Activated naive CD8-positive, alpha-beta T cell (primary cell): ENCODE data around the gene AQP2.

Experiments
- H3K27ac Mint-ChIP-seq: one replicate; pipeline ENCODE4 v1.8.0; 2021; ENCODE audit warnings: mixed read lengths
- H3K27me3 Mint-ChIP-seq: one replicate; pipeline ENCODE4 v1.8.0; 2021; ENCODE audit warnings: mixed read lengths
- H3K36me3 Mint-ChIP-seq: one replicate; pipeline ENCODE4 v1.8.0; 2021; ENCODE audit warnings: mixed read lengths
- H3K4me1 Mint-ChIP-seq: one replicate; pipeline ENCODE4 v1.8.0; 2021; ENCODE audit warnings: low read depth, mixed read lengths
- H3K4me3 Mint-ChIP-seq: one replicate; pipeline ENCODE4 v1.8.0; 2021; ENCODE audit warnings: mild to moderate bottlenecking, mixed read lengths
- H3K9me3 Mint-ChIP-seq: one replicate; pipeline ENCODE4 v1.8.0; 2021; ENCODE audit warnings: low read depth, mixed read lengths

AQP2 gene

GRCh38 chr12:49912345-49913255 is 37.9 kb upstream of the AQP2 start:
- Mint-ChIP-seq H3K36me3 (no peaks in the 10 kb centered on the region), H3K4me3 (no peak overlapping the region), H3K4me1 (no peaks in the 10 kb centered on the region), H3K27me3 (no peaks in the 10 kb centered on the region), H3K9me3 (no peaks in the 10 kb centered on the region), H3K27ac (no peak overlapping the region)

GRCh38 chr12:49916129-49916919 is 34.2 kb upstream of the AQP2 start:
- Mint-ChIP-seq H3K4me1 (no peaks in the 10 kb centered on the region), H3K27ac (no peak overlapping the region), H3K27me3 (no peaks in the 10 kb centered on the region), H3K9me3 (no peaks in the 10 kb centered on the region), H3K36me3 (no peaks in the 10 kb centered on the region), H3K4me3 (no peak overlapping the region)

- H3K27me3 Mint-ChIP-seq: no peaks in the 10 kb centered on the region
- H3K9me3 Mint-ChIP-seq: no peaks in the 10 kb centered on the region
- H3K4me3 Mint-ChIP-seq: no peak overlapping the region
- no peaks in the 10 kb centered on the region for H3K4me1 Mint-ChIP-seq
- H3K36me3 Mint-ChIP-seq: no peaks in the 10 kb centered on the region
- H3K27ac Mint-ChIP-seq: no peak overlapping the region
Observed at GRCh38 chr12:49917166-49917787, 33.3 kb upstream of the AQP2 start.

- H3K27ac Mint-ChIP-seq: no peak overlapping the region
- H3K36me3 Mint-ChIP-seq: no peaks in the 10 kb centered on the region
- H3K27me3 Mint-ChIP-seq: no peaks in the 10 kb centered on the region
- no peaks in the 10 kb centered on the region for H3K9me3 Mint-ChIP-seq
- H3K4me3 Mint-ChIP-seq: no peak overlapping the region
- no peaks in the 10 kb centered on the region for H3K4me1 Mint-ChIP-seq
Observed at GRCh38 chr12:49917788-49918173, 32.8 kb upstream of the AQP2 start.

GRCh38 chr12:49920241-49920914 is 30.2 kb upstream of the AQP2 start:
- no peak overlapping the region for H3K27ac Mint-ChIP-seq
- no peak overlapping the region for H3K4me3 Mint-ChIP-seq
- H3K9me3 Mint-ChIP-seq: no peaks in the 10 kb centered on the region
- no peaks in the 10 kb centered on the region for H3K36me3 Mint-ChIP-seq
- H3K4me1 Mint-ChIP-seq: no peaks in the 10 kb centered on the region
- no peaks in the 10 kb centered on the region for H3K27me3 Mint-ChIP-seq

- Mint-ChIP-seq H3K27ac (no peak overlapping the region), H3K4me3 (no peak overlapping the region), H3K27me3 (no peaks in the 10 kb centered on the region), H3K4me1 (no peaks in the 10 kb centered on the region), H3K36me3 (no peaks in the 10 kb centered on the region), H3K9me3 (no peaks in the 10 kb centered on the region)
Observed at GRCh38 chr12:49920915-49921286, 29.6 kb upstream of the AQP2 start.

- H3K9me3 Mint-ChIP-seq: no peaks in the 10 kb centered on the region
- no peaks in the 10 kb centered on the region for H3K4me1 Mint-ChIP-seq
- H3K4me3 Mint-ChIP-seq: no peak overlapping the region
- H3K27ac Mint-ChIP-seq: no peak overlapping the region
- no peaks in the 10 kb centered on the region for H3K27me3 Mint-ChIP-seq
- no peaks in the 10 kb centered on the region for H3K36me3 Mint-ChIP-seq
Observed at GRCh38 chr12:49921299-49921698, 29.2 kb upstream of the AQP2 start.

GRCh38 chr12:49921936-49922335 is 28.6 kb upstream of the AQP2 start:
- no peaks in the 10 kb centered on the region for H3K4me1 Mint-ChIP-seq
- no peaks in the 10 kb centered on the region for H3K9me3 Mint-ChIP-seq
- no peaks in the 10 kb centered on the region for H3K36me3 Mint-ChIP-seq
- H3K4me3 Mint-ChIP-seq: no peak overlapping the region
- H3K27ac Mint-ChIP-seq: no peak overlapping the region
- H3K27me3 Mint-ChIP-seq: no peaks in the 10 kb centered on the region

- Mint-ChIP-seq H3K9me3 (no peaks in the 10 kb centered on the region), H3K4me1 (no peaks in the 10 kb centered on the region), H3K4me3 (no peak overlapping the region), H3K36me3 (no peaks in the 10 kb centered on the region), H3K27me3 (no peaks in the 10 kb centered on the region), H3K27ac (no peak overlapping the region)
Observed at GRCh38 chr12:49922349-49923034, 28.0 kb upstream of the AQP2 start.

- no peaks in the 10 kb centered on the region for H3K36me3 Mint-ChIP-seq
Observed at GRCh38 chr12:49923035-49923644, 27.4 kb upstream of the AQP2 start.

GRCh38 chr12:49923880-49924556 is 26.5 kb upstream of the AQP2 start:
- Mint-ChIP-seq H3K9me3 (no peaks in the 10 kb centered on the region), H3K4me1 (no peaks in the 10 kb centered on the region), H3K36me3 (no peaks in the 10 kb centered on the region), H3K27ac (no peak overlapping the region), H3K27me3 (no peaks in the 10 kb centered on the region), H3K4me3 (no peak overlapping the region)

More at GRCh38 chr12:49923035-49923644, 27.4 kb upstream of the AQP2 start:
- H3K9me3 Mint-ChIP-seq: no peaks in the 10 kb centered on the region
- H3K4me3 Mint-ChIP-seq: no peak overlapping the region
- H3K4me1 Mint-ChIP-seq: no peaks in the 10 kb centered on the region
- H3K27ac Mint-ChIP-seq: no peak overlapping the region
- H3K27me3 Mint-ChIP-seq: no peaks in the 10 kb centered on the region

GRCh38 chr12:49924628-49925246 is 25.8 kb upstream of the AQP2 start:
- no peaks in the 10 kb centered on the region for H3K9me3 Mint-ChIP-seq
- H3K27ac Mint-ChIP-seq: no peak overlapping the region
- no peaks in the 10 kb centered on the region for H3K27me3 Mint-ChIP-seq
- H3K36me3 Mint-ChIP-seq: no peaks in the 10 kb centered on the region
- no peaks in the 10 kb centered on the region for H3K4me1 Mint-ChIP-seq
- no peak overlapping the region for H3K4me3 Mint-ChIP-seq

GRCh38 chr12:49925433-49926204 is 24.9 kb upstream of the AQP2 start:
- peaks cover 2% of the 10 kb centered on the region for H3K4me1 Mint-ChIP-seq
- H3K4me3 Mint-ChIP-seq: no peak overlapping the region
- H3K9me3 Mint-ChIP-seq: no peaks in the 10 kb centered on the region
- H3K27ac Mint-ChIP-seq: no peak overlapping the region
- H3K27me3 Mint-ChIP-seq: no peaks in the 10 kb centered on the region
- H3K36me3 Mint-ChIP-seq: no peaks in the 10 kb centered on the region
